NCI-H2196 treated with DMSO at 0.1 percent for 48 hours (cell line): ENCODE measurements around the gene ANP32A.
"Not testable (repeated sequence)": the region's sequence is repeated elsewhere in the genome, so short reads cannot be mapped to it uniquely, and the experiment has no call there.

Experiments
- DNase-seq: peaks from one replicate; lab custom pipeline; 2025; ENCODE audit not compliant: unreplicated experiment; lab: John Stamatoyannopoulos, UW

ANP32A gene

GRCh38 chr15:68820295-68821189 lies at the start of gene ANP32A:
TSS of gene ANP32A (minus strand) at chr15:68820895. CDS start at chr15:68820751, 144 bp downstream.
- peak; percentile 50 for DNase-seq

DNA sequence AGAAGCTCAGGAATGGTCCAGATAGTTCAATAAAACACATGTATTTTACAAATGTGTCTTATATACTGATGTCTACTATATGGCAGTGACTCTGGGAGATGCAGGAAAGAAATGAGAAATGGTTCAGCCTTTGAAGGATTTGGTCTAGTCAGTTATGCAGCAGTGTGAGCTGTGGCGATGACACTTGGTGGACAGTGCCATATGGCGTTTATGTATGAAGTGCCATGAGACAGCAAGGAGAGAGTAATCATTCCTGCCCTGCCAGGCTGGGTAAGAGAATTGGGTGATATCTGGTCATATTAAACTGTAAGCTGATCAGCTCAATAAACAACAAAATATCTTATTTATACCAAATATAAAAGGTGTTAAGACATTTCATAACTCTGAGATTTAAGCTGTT lies 47.6 kb upstream of the ANP32A start:
- DNase-seq = no peak

GRCh38 chr15:68862415-68862814 lies 41.7 kb upstream of the ANP32A start:
- no peak for DNase-seq

GRCh38 chr15:68858666-68859065 lies 38.0 kb upstream of the ANP32A start:
- DNase-seq = not testable (repeated sequence)

GRCh38 chr15:68857443-68857842 lies 36.7 kb upstream of the ANP32A start:
- DNase-seq = not testable (repeated sequence)

GRCh38 chr15:68852461-68852860 lies 31.8 kb upstream of the ANP32A start:
- no peak for DNase-seq

- DNase-seq = no peak
Observed at GRCh38 chr15:68851971-68852370, 31.3 kb upstream of the ANP32A start.

DNA sequence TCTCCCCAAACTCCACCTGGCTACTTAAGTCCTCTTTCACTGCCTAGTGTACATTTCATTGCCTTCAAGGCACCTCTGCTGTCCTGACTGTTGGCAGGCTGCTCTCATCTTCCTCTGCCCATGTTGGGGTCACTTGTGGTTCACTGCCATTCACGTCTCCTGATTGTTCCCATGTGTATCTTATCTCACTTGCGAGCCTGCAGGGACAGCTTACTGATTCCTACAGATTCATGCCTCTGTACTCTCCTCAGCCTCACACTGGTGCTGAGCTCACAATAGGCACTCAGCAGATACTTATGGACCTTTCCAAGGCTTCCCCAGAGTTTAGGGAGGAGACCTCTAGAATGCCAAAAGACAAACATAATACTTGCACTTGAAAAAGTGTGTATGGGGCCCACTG lies 28.8 kb upstream of the ANP32A start:
- no peak for DNase-seq

DNA sequence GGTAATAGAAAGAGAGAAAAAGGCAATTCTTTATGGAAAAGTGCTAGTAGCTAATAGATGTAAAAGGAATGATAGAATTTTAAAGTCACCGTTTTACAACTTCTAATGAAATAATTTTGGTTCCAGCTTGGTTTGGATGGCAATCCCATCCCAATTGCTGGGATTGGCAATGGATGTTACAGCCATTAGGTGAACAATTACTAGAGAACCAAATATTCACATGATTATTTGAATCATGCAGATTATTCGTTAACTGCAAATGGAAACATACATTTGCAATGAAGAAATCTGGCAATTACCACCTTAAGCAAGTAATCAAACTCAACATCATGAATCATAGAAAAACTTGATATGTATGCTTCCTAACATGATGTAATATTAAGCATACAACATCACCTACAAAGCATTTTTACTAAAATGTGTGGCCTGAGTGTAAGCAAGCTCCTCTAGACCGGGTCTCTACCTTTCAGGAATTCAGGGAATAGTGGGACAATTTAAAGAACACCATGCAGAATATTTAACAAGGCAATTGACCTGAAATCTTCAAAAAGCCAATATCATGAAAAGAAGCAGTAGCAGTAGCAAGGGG lies 26.2 kb upstream of the ANP32A start:
- DNase-seq = no peak

GRCh38 chr15:68844856-68845550 lies 24.3 kb upstream of the ANP32A start:
- DNase-seq = no peak

DNA sequence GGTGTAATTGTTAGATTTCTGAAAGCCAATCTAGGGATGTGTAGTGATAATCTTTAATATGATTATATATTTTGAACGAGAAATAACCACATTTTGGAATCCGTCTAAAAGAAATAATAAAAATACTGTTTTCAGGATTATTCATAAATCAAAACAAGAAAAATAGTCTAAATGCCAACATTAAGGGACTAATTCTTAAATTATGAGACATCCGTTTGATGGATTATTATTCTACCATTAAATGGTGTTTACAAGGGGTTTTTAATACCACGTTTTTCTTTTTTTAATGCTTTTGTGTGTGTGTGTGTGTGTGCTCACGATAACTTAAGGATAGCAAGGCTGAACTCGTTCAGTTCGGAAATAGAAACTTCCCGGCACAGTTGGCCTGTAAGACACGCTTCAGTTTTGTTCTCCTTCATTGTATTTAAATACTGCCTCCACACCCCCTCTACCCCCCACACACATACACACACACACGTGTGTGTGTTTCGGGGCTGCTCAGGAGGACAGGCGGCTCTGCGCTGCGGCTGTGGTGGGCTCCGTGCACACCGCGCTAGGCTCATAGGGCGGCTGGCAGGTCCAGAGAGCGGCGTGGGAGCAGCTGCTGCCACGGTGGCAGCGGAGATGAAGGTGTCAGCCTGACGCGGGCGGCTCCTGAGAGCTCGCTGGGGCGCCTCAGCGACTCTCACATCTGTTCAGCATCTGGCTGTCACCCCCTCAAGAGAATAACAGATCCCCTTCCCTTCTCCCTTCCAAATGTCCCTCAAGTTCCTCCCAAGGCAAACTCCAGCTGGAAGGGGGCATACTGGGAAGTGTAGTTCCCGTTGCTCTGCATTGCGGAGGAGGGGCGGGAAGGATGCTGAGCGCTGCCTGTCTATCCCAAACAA lies 23.0 kb upstream of the ANP32A start:
- no peak for DNase-seq

- no peak for DNase-seq
Observed at GRCh38 chr15:68842958-68843357, 22.3 kb upstream of the ANP32A start.

DNA sequence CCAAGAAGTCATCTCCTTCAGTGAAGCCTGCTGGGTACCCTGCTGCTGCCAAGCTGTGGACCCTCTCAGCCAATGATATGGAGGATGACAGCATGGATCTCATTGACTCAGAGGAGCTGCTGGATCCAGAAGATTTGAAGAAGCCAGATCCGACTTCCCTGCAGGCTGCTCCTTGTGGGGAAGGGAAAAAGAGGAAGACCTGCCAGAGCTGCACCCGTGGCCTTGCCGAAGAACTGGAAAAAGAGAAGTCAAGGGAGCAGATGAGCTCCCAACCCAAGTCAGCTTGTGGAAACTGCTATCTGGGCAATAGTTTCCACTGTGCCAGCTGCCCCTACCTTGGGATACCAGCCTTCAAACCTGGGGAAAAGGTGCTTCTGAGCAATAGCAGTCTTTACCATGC lies 13.7 kb upstream of the ANP32A start:
- no peak for DNase-seq

- no peak for DNase-seq
Observed at GRCh38 chr15:68833700-68834331, 13.1 kb upstream of the ANP32A start.

- no peak for DNase-seq
Observed at GRCh38 chr15:68830141-68830785, 9.6 kb upstream of the ANP32A start.

- DNase-seq = no peak
Observed at GRCh38 chr15:68829068-68829467, 8.4 kb upstream of the ANP32A start.

DNA sequence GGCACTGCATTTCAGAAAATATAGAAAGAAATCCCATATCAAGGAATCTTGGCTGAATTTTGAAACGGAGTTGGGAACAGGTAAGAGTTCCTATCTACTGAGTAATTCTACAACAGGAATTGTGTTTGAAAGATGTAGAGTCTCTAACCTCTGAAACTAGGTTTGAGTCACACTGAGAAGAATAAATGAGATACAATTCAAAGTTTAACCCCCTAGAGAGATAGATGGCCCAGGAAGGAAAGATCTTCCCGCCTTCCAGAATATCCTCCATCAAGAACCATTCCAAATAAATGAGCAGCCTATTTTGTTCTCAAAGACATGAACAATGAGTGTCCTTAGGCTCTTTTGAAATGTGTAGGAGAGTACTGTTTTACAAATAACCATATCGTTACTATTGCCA lies 2.9 kb upstream of the ANP32A start:
- DNase-seq = no peak

DNA sequence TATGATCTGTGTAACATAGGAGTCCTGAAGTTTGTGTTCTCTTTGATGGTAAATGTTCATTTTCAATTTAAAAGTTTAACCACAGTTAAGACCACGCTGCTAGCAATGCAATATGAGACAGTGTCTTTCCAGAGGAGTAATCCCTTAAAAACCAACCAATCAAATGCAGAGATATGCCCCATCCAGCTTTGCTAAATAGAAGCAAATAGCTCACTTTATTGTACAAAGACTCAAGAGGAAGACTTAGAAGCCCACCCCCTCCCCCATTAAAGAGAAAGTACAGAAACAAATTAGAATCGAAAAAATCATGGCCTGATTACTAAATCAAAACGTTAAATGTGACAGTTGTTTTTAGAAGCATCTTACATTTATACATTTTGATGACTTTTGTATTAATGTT lies 2.1 kb upstream of the ANP32A start:
- DNase-seq = no peak

DNA sequence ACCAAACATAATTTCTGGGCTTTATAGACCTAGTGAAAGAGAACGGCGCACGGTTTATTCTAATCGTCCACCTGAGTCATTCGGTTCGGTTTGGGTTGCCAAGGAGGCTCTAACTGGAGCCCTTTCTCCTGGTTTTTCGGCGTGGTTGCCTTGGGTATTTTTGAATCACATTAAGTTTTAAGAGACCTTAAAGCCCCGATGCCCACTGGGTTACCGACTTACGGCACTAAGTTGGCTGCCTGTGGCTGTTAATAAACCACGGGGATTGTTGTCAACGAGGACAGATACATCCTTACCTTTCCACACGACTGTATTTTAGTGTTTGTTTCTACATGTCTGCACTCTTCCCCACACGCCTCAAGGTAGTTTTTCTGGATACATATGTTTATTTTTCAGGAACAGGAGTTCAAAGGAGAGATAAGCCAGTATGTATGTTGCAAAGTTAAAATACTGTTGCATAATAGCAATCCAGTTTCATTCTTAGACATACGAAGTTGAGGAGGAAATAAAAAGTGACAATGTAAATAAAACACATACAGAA lies 1.2 kb upstream of the ANP32A start:
- no peak for DNase-seq
